Measurements from ENCODE around the gene KCND2.
"Not testable (repeated sequence)": the region's sequence is repeated elsewhere in the genome, so short reads cannot be mapped to it uniquely, and the experiment has no call there.

The KCND2 gene

GRCh38 chr7:120272701-120273475, at the start of gene KCND2:
Gene KCND2 (plus strand): TSS chr7:120273175.
- DNase-seq (ENCODE audit: low spot score), result no peak

GRCh38 chr7:120226188-120226587, 46.8 kb upstream of the KCND2 start:
- DNase-seq (ENCODE audit: low spot score), result no peak

- no peak for DNase-seq (ENCODE audit: low spot score)
These were observed 45.7 kb upstream of the KCND2 start for GRCh38 chr7:120227255-120227654.

GRCh38 chr7:120229084-120229483, 43.9 kb upstream of the KCND2 start:
- DNase-seq (ENCODE audit: low spot score), result no peak

GRCh38 chr7:120233338-120233737, 39.6 kb upstream of the KCND2 start:
- no peak for DNase-seq (ENCODE audit: low spot score)

- not testable (repeated sequence) for DNase-seq (ENCODE audit: low spot score)
These were observed 32.6 kb upstream of the KCND2 start for GRCh38 chr7:120240350-120240749.

- no peak for DNase-seq (ENCODE audit: low spot score)
These were observed 31.0 kb upstream of the KCND2 start for GRCh38 chr7:120241973-120242372.

GRCh38 chr7:120254845-120255244, 18.1 kb upstream of the KCND2 start:
- DNase-seq (ENCODE audit: low spot score), result no peak

GRCh38 chr7:120256344-120257070, 16.5 kb upstream of the KCND2 start:
- no peak for DNase-seq (ENCODE audit: low spot score)

GRCh38 chr7:120259386-120259785, 13.6 kb upstream of the KCND2 start:
- no peak for DNase-seq (ENCODE audit: low spot score)

- no peak for DNase-seq (ENCODE audit: low spot score)
These were observed 12.9 kb upstream of the KCND2 start for GRCh38 chr7:120260111-120260510.

- DNase-seq (ENCODE audit: low spot score), result no peak
These were observed 714 bp upstream of the KCND2 start for GRCh38 chr7:120272261-120272660.

- DNase-seq (ENCODE audit: low spot score), result no peak
These were observed 551 bp downstream of the KCND2 start for GRCh38 chr7:120273476-120273975.

- no peak for DNase-seq (ENCODE audit: low spot score)
These were observed 1.5 kb downstream of the KCND2 start for GRCh38 chr7:120274482-120274881.

- no peak for DNase-seq (ENCODE audit: low spot score)
These were observed 1.9 kb downstream of the KCND2 start for GRCh38 chr7:120274899-120275298.

- DNase-seq (ENCODE audit: low spot score), result no peak
These were observed 3.7 kb downstream of the KCND2 start for GRCh38 chr7:120276720-120277119.

GRCh38 chr7:120278773-120279172, 5.8 kb downstream of the KCND2 start:
- DNase-seq (ENCODE audit: low spot score), result no peak

GRCh38 chr7:120280743-120281142, 7.8 kb downstream of the KCND2 start:
- no peak for DNase-seq (ENCODE audit: low spot score)

- no peak for DNase-seq (ENCODE audit: low spot score)
These were observed 20.1 kb downstream of the KCND2 start for GRCh38 chr7:120293027-120293426.

- DNase-seq (ENCODE audit: low spot score), result no peak
These were observed 29.2 kb downstream of the KCND2 start for GRCh38 chr7:120302190-120302589.

GRCh38 chr7:120303105-120303504, 30.1 kb downstream of the KCND2 start:
- DNase-seq (ENCODE audit: low spot score), result no peak

GRCh38 chr7:120304674-120305073, 31.7 kb downstream of the KCND2 start:
- no peak for DNase-seq (ENCODE audit: low spot score)

- no peak for DNase-seq (ENCODE audit: low spot score)
These were observed 35.1 kb downstream of the KCND2 start for GRCh38 chr7:120307991-120308545.
